ENCODE data around the gene AMDHD2. TPM values are rescaled to one million over a fixed set of nuclear protein-coding genes. Genes with fewer than 3 reads are reported as not detected.

The AMDHD2 gene
- total RNA-seq, 6 experiments from 2014 or later: 12.3 to 24.9 (median 21.4) TPM

- intact Hi-C loops (cut with DNase I): no loop called here
- DNase-seq (peak; percentile 61 to 66 (median 64)), ATAC-seq (peak in 2 of 4 donors; percentile 2 to 7)
- peak overlapping the region; percentile 92 to 94 (median 93) for H3K27ac ChIP-seq
- H3K36me3 ChIP-seq: peaks cover 0 to 3% (median 0%) of the 10 kb centered on the region in 4 donors
- WGBS (ENCODE audit: insufficient coverage, low coverage, low lambda C conversion rate, missing lambda C conversion rate): 0% methylated on average over 1 of the region's 63 CpGs
- H3K4me1 ChIP-seq: peaks cover 0 to 46% (median 27%) of the 10 kb centered on the region in 4 donors
- TF ChIP-seq CTCF (IDR thresholded peaks at IDR 0.05) (no peak), POLR2A (IDR thresholded peaks at IDR 0.05) (no peak)
- no peaks in the 10 kb centered on the region for H3K27me3 ChIP-seq
- H3K4me3 ChIP-seq: peak overlapping the region; percentile 78 to 82 (median 81)
- H3K9me3 ChIP-seq: no peaks in the 10 kb centered on the region
Measured at GRCh38 chr16:2514333-2515179, 5.6 kb upstream of the AMDHD2 start.

- DNase-seq (peak in 2 of 3 donors; percentile 36 to 52), ATAC-seq (no peak)
- peaks cover 0 to 50% (median 29%) of the 10 kb centered on the region in 4 donors for H3K4me1 ChIP-seq
- H3K27ac ChIP-seq: peak overlapping the region; percentile 92 to 94 (median 93)
- WGBS (ENCODE audit: insufficient coverage, low coverage, low lambda C conversion rate, missing lambda C conversion rate): 15% methylated on average over 10 of the region's 14 CpGs
- H3K4me3 ChIP-seq: peak overlapping the region; percentile 78 to 82 (median 81)
- no peaks in the 10 kb centered on the region for H3K27me3 ChIP-seq
- TF ChIP-seq POLR2A (IDR thresholded peaks at IDR 0.05) (no peak), CTCF (IDR thresholded peaks at IDR 0.05) (no peak)
- intact Hi-C loops (cut with DNase I): no loop called here
- H3K36me3 ChIP-seq: peaks cover 0 to 6% (median 0%) of the 10 kb centered on the region in 4 donors
- H3K9me3 ChIP-seq: no peaks in the 10 kb centered on the region
Measured at GRCh38 chr16:2515180-2515851, 4.9 kb upstream of the AMDHD2 start.

- H3K4me3 ChIP-seq: peak overlapping the region; percentile 6 to 82 (median 7)
- no peaks in the 10 kb centered on the region for H3K9me3 ChIP-seq
- H3K4me1 ChIP-seq: peaks cover 0 to 59% (median 31%) of the 10 kb centered on the region in 4 donors
- 22% methylated on average over 9 of the region's 11 CpGs for WGBS (ENCODE audit: insufficient coverage, low coverage, low lambda C conversion rate, missing lambda C conversion rate)
- intact Hi-C loops (cut with DNase I): no loop called here
- H3K27ac ChIP-seq: peak overlapping the region; percentile 33 to 92 (median 61)
- peak in 1 of 4 donors; percentile 1 for ATAC-seq
- peaks cover 0 to 6% (median 0%) of the 10 kb centered on the region in 4 donors for H3K36me3 ChIP-seq
- TF ChIP-seq CTCF (IDR thresholded peaks at IDR 0.05) (no peak), POLR2A (IDR thresholded peaks at IDR 0.05) (no peak)
- DNase-seq: peak in 2 of 3 donors; percentile 64 to 65
- no peaks in the 10 kb centered on the region for H3K27me3 ChIP-seq
Measured at GRCh38 chr16:2516391-2517240, 3.6 kb upstream of the AMDHD2 start.

GRCh38 chr16:2517954-2518605 is 2.1 kb upstream of the AMDHD2 start:
- Histone ChIP-seq H3K4me3 (no peak overlapping the region), H3K27ac (peak overlapping the region in 2 of 3 donors; percentile 21 to 61), H3K9me3 (no peaks in the 10 kb centered on the region), H3K4me1 (peaks cover 0 to 59% (median 32%) of the 10 kb centered on the region in 4 donors), H3K27me3 (no peaks in the 10 kb centered on the region), H3K36me3 (peaks cover 0 to 8% (median 0%) of the 10 kb centered on the region in 4 donors)
- no peak for ATAC-seq
- DNase-seq: peak in 1 of 3 donors; percentile 50
- WGBS (ENCODE audit: insufficient coverage, low coverage, low lambda C conversion rate, missing lambda C conversion rate): 40% methylated on average over 7 of the region's 12 CpGs
- intact Hi-C loops (cut with DNase I): no loop called here
- no peak for TF ChIP-seq POLR2A (IDR thresholded peaks at IDR 0.05)
- no peak for TF ChIP-seq CTCF (IDR thresholded peaks at IDR 0.05)
